ENCODE measurements around the gene DDX42. TPM values are rescaled to one million over a fixed set of nuclear protein-coding genes. Genes with fewer than 3 reads are reported as not detected.

DDX42 gene
- total and polyA plus RNA-seq, 2 of the 13 experiments (the other 11 are each of a cell fraction or from before 2014, with no cell fraction given), result 87.2 to 92.9 TPM

DNA sequence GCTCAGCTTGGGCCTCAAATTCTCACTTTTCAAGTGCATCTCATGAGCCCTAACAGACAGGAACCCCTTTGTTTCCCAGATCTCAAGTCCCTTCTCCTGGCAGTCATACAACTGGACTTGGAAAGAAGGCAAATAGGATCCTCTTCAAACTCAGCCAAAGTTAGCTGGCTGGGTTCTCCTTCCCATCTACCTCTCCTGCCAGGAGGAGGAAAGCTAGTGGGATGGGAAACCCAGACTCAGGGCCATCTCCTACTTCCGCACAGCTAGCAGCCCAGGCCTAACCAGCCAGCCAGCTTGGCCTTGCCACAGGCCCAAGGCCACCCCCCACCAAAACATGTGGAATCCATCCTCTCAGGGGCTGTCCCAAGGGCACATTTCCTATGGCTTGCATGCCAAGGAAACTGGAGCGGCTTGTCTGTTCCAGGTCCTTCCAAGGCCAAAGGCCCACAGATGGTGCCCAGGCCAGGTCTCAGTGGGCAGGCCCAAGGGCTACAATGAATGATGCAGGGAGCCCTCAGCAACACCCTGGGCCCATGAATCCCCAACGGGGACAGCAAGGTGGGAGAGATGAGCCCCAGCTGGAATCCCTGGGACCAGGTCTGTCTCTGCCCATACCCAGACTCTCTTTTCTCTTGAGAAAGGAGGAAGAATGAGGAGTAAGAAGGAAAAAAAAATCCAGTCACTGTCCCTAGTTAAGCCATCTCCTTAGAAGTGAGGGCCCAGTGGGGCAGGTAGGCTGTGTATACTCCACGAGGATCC, 66.8 kb downstream of the DDX42 start (continued):
- no peak for TF ChIP-seq GABPA (IDR thresholded peaks at IDR 0.05; ENCODE audit: low read depth, low read length)
- no peak for TF ChIP-seq GABPA (CRISPR knock-in tag; IDR thresholded peaks at IDR 0.05; ENCODE audit: low read depth)
- TF ChIP-seq, protein P1, sequence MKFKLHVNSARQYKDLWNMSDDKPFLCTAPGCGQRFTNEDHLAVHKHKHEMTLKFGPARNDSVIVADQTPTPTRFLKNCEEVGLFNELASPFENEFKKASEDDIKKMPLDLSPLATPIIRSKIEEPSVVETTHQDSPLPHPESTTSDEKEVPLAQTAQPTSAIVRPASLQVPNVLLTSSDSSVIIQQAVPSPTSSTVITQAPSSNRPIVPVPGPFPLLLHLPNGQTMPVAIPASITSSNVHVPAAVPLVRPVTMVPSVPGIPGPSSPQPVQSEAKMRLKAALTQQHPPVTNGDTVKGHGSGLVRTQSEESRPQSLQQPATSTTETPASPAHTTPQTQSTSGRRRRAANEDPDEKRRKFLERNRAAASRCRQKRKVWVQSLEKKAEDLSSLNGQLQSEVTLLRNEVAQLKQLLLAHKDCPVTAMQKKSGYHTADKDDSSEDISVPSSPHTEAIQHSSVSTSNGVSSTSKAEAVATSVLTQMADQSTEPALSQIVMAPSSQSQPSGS (CRISPR knock-in tag; IDR thresholded peaks at IDR 0.05), result no peak
- no peak for TF ChIP-seq ZFAT (CRISPR knock-in tag; conservative IDR thresholded peaks at IDR 0.05)
- no peak for TF ChIP-seq KLF9 (CRISPR knock-in tag; IDR thresholded peaks at IDR 0.05; ENCODE audit: low read depth)
- no peak for TF ChIP-seq TCF12 (IDR thresholded peaks at IDR 0.05)
- no peak for TF ChIP-seq TCF12 (CRISPR knock-in tag; IDR thresholded peaks at IDR 0.05)
- TF ChIP-seq MAF1 (CRISPR knock-in tag; IDR thresholded peaks at IDR 0.05; ENCODE audit: borderline replicate concordance), result no peak
- TF ChIP-seq ZZZ3 (CRISPR knock-in tag; IDR thresholded peaks at IDR 0.05; ENCODE audit: borderline replicate concordance), result peak; percentile 31; the same call in 1 of the 2 replicates
- no peak for TF ChIP-seq U2AF1 (optimal IDR thresholded peaks at IDR 0.05; ENCODE audit: low read depth, low read length)
- TF ChIP-seq TAF15 (IDR thresholded peaks at IDR 0.05; ENCODE audit: low read depth, low read length, poor library complexity, severe bottlenecking), result no peak
- no peak for TF ChIP-seq ZNF784 (CRISPR knock-in tag; IDR thresholded peaks at IDR 0.05; ENCODE audit: borderline replicate concordance)
- no peak for TF ChIP-seq ZNF660 (CRISPR knock-in tag; IDR thresholded peaks at IDR 0.05; ENCODE audit: borderline replicate concordance, low read depth)
- TF ChIP-seq ZNF777 (CRISPR knock-in tag; IDR thresholded peaks at IDR 0.05), result no peak
- no peak for TF ChIP-seq THAP11 (CRISPR knock-in tag; IDR thresholded peaks at IDR 0.05)
- no peak for TF ChIP-seq PITX1 (CRISPR knock-in tag; IDR thresholded peaks at IDR 0.05)
- TF ChIP-seq ZNF703 (CRISPR knock-in tag; IDR thresholded peaks at IDR 0.05; ENCODE audit: borderline replicate concordance), result no peak
- no peak for TF ChIP-seq STAG1 (CRISPR knock-in tag; IDR thresholded peaks at IDR 0.05)
- TF ChIP-seq ZC3H4 (CRISPR knock-in tag; IDR thresholded peaks at IDR 0.05; ENCODE audit: borderline replicate concordance), result no peak
- no peak for TF ChIP-seq SYNCRIP (IDR thresholded peaks at IDR 0.05; ENCODE audit: insufficient read depth, low read depth, low read length)
- no peak for TF ChIP-seq NR3C1 (CRISPR knock-in tag; IDR thresholded peaks at IDR 0.05)
- TF ChIP-seq NBN (conservative IDR thresholded peaks at IDR 0.05), result no peak
- TF ChIP-seq ZNF44 (CRISPR knock-in tag; IDR thresholded peaks at IDR 0.05), result no peak
- TF ChIP-seq, protein P2, sequence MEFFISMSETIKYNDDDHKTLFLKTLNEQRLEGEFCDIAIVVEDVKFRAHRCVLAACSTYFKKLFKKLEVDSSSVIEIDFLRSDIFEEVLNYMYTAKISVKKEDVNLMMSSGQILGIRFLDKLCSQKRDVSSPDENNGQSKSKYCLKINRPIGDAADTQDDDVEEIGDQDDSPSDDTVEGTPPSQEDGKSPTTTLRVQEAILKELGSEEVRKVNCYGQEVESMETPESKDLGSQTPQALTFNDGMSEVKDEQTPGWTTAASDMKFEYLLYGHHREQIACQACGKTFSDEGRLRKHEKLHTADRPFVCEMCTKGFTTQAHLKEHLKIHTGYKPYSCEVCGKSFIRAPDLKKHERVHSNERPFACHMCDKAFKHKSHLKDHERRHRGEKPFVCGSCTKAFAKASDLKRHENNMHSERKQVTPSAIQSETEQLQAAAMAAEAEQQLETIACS (CRISPR knock-in tag; IDR thresholded peaks at IDR 0.05), result no peak
- no peak for TF ChIP-seq HMG20B (CRISPR knock-in tag; conservative IDR thresholded peaks at IDR 0.05)
- TF ChIP-seq SRSF1 (optimal IDR thresholded peaks at IDR 0.05; ENCODE audit: low read depth, low read length), result no peak
- TF ChIP-seq ZNF414 (CRISPR knock-in tag; IDR thresholded peaks at IDR 0.05), result 0 out of 2 replicates have a peak, but pooled peaks have one; percentile 11
- TF ChIP-seq MLX (CRISPR knock-in tag; IDR thresholded peaks at IDR 0.05), result no peak
